HG03139 (cell line): Measurements from ENCODE around the gene RPA1.
"Not testable (repeated sequence)": the region's sequence is repeated elsewhere in the genome, so short reads cannot be mapped to it uniquely, and the experiment has no call there.

Experiments used
- ATAC-seq: cut with Tn5 transposase; IDR thresholded peaks from one replicate; pipeline ENCODE4 v1.9.1; 2021; ENCODE audit not compliant: unreplicated experiment

The RPA1 gene

DNA sequence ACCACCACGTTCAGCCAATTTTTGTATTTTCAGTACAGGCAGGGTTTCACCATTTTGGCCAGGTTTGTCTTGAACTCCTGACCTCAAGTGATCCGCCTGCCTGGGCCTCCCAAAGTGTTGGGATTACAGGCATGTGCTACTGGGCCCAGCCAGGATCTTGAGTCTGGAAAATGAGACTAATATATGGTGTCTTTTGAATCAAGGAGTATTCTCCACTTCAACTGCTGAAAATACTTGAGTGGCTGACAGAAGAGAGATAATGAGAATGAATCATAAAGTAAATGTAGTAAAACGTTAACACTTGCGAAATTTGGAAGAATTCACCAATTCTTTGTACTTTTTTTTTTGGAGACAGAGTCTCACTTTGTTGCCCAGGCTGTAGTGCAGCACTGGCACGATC, 16.7 kb upstream of the RPA1 start:
- ATAC-seq: no peak

GRCh38 chr17:1820528-1821252, 9.1 kb upstream of the RPA1 start:
- no peak for ATAC-seq

- no peak for ATAC-seq
Observed at GRCh38 chr17:1829216-1829591, 601 bp upstream of the RPA1 start.

- ATAC-seq: no peak
Observed at GRCh38 chr17:1830288-1830687, 483 bp downstream of the RPA1 start.

DNA sequence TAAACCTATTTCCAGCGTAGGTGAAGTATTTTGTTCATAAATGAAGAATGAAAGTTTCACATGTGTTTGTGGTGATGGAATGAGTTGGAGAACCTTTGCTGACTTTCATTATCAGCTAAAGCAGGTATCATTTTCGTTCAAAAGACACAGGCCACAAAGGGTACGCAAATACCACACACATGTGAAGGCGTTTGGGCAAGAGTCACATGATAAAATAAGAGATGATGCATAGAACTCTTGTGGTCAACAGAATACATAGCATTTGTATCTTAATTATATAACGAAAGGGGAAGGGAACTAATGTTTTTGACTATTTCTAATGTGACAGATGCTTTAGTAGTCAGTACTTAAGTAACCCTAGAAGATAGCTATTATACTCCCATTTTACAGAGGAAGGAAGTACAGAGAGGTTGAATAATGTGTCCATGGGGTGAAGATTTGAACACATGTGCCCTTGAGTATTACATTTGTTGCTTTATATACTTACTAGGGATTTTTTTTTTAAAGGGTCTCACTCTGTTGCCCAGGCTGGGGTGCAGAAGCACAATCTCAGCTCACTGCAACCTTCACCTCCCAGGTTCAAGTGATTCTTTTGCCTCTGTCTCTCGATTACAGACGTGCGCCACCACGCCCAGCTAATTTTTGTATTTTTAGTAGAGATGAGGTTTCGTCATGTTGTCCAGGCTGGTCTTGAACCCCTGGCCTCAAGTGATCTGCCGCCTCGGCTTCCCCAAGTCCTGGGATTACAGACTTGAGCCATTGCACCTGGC, 4.8 kb downstream of the RPA1 start:
- ATAC-seq: no peak

- ATAC-seq: no peak
Observed at GRCh38 chr17:1839516-1839915, 9.7 kb downstream of the RPA1 start.

DNA sequence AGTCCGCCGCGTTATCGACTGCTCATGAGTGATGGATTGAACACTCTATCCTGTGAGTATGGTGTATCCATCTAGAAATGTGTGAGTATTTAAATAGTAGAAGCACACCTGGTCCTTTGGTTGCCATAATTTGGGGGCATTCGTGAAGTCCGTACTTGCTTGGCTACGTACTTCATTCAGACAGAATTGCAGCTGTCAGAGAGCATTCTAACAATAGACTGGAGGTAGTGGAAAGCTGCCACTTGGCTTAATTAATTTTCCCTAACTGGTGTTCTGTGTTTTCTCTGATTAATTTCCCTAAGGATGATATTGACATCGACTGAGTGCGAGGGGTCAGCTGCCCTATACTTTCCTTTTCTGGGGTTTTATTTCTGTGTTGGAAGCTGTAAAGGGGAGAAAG, 14.1 kb downstream of the RPA1 start:
- ATAC-seq: no peak

DNA sequence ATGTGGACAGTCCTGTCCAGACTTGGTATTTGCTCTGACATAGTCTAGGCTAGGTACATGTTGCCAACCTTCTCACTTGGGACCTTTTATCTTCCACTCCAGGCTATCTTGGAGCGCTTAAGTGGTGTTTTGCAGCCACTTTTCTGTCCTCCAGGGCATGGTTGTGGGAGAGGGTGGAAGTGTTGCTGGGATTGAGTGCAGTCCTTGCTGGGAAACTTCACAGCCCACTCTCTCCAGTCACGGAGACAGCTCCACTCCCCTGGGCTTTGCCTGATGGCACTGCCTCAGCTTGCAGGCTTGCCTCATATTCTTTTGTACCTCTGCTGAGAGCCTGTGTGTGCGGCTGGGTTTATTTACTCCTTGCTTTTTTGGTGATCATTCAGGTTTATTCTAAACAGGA, 17.4 kb downstream of the RPA1 start:
- no peak for ATAC-seq

- no peak for ATAC-seq
Observed at GRCh38 chr17:1852327-1852726, 22.5 kb downstream of the RPA1 start.

- no peak for ATAC-seq
Observed at GRCh38 chr17:1853698-1854097, 23.9 kb downstream of the RPA1 start.

DNA sequence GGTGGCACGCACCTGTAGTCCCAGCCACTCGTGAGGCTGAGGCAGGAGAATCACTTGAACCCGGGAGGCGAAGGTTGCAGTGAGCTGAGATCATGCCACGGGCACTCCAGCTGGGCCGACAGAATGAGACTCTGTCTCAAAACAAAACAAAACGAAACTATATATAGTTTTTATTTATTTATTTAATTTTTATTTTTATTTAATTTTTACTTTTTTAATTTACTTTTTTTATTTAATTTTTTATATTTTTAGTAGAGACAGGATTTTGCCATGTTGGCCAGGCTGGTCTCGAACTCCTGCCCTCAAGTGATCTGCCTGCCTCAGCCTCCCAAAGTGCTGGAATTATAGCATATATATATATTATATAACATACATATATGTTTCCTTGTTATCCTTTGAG, 26.7 kb downstream of the RPA1 start:
- not testable (repeated sequence) for ATAC-seq

- no peak for ATAC-seq
Observed at GRCh38 chr17:1860978-1861377, 31.2 kb downstream of the RPA1 start.

GRCh38 chr17:1861391-1862010, 31.7 kb downstream of the RPA1 start:
- no peak for ATAC-seq

DNA sequence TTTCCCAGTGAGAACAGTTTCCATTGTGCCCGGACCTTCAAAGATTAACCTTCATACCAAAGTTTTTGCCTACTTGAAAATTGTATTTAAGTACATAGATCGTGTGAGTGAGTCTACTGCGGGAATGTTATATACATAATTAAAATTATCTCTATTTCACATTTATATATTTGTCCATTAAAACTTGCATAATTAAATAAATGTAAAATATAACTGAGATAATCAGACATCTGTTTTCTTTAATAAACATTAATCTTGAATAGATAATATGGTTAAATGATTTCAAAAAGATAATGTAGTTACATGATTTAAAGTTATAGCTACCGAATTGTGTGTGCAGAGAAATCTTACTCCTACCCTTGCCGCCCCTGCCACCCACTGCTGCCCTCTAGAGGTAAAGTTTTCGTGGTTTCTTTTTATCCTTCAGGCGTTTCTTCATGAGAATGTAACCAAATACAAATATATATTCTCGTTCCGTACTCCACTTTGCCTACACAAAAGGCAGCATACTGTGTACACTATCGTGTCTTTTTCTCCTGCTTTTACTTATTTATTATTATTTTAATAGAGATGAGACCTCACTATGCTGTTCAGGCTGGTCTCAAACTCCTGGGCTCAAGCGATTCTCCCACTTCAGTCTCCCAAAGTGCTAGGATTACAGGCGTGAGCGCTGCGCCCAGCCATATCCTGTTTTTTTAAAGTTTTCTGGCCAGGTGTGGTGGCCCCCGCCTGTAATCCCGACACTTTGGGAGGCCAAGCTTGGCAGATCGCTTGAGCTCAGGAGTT, 35.6 kb downstream of the RPA1 start:
- no peak for ATAC-seq

DNA sequence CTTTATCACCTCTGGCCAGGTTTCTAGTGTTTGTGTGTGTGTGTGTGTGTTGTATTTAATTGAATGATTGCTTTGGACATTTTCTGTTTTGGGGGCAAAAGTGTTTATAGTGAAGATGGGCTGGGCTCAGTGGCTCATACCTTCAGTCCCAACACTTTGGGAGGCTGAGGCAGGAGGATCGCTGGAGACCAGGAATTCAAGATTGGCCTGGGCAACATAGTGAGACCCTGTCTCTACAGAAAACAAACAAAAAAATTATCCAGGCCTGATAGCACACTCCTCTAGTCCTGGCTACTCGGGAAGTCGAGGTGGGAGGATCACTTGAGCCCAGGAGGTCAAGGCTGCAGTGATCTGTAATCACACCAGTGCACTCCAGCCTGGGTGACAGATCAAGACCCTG, 37.5 kb downstream of the RPA1 start:
- ATAC-seq: no peak

GRCh38 chr17:1868090-1868489, 38.3 kb downstream of the RPA1 start:
- no peak for ATAC-seq

DNA sequence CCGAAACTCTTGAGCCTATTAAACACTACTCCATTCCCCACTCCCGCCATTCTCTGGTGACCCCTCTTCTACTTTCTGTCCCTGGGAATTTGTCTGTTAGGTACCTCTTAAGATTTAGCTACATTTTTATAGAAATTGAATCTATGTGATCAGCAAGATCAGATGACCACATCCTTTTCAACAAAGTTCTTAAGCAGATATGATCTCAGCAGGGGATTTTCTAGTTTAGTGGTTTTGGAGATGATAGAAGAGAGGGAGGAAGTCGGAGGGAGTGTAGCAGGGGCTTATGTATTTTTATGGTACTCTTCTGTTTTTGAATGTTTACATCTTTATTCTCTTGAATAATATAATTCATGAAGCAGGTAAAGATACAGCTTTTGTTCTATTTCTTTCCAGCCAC, 40.8 kb downstream of the RPA1 start:
- no peak for ATAC-seq

- ATAC-seq: no peak
Observed at GRCh38 chr17:1871756-1872155, 42.0 kb downstream of the RPA1 start.

GRCh38 chr17:1872254-1872653, 42.4 kb downstream of the RPA1 start:
- no peak for ATAC-seq

- no peak for ATAC-seq
Observed at GRCh38 chr17:1872976-1873375, 43.2 kb downstream of the RPA1 start.

DNA sequence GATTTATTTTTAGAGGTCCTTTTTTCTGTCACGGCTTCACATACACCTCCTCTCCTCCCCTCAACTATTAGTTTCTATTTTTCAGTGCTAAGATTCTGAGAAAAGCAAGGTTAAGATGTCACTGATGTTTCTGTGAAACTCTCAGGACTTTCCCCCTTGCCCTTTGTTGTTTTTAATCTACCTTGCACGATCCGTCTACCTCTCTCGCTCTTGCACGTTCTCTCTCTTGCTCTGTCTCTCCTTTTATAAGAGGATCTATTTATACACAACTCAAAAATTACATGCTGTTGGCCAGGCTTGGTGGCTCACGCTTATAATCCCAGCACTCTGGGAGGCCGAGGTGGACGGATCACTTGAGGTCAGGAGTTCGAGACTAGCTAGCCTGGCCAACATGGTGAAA, 43.6 kb downstream of the RPA1 start:
- ATAC-seq: no peak
